Tibial nerve (tissue), 4 donors: ENCODE measurements around the gene SPNS3. TPM values are rescaled to one million over a fixed set of nuclear protein-coding genes. Genes with fewer than 3 reads are reported as not detected.

ENCODE experiments used
- DNase-seq, 2 donors: peaks; one replicate each; pipeline ENCODE4 v3.0.0-alpha.2; 2019; ENCODE audit warnings: low spot score in 2 of 2
- H3K27ac ChIP-seq, 4 donors: fragments of 200-600 bp; sonication (generic) in 3 of 4; one replicate each; pipeline ENCODE4 v1.5.1; 2017 to 2019; ENCODE audit warnings: mild to moderate bottlenecking in 1 of 4
- H3K27me3 ChIP-seq, 2 donors: fragments of 200-600 bp; sonication (generic) in 1 of 2; one replicate each; pipeline versions ENCODE4 v1.5.1 to v1.6.0; 2017 to 2019
- H3K36me3 ChIP-seq, 3 donors: fragments of 200-600 bp; sonication (generic); one replicate each; pipeline ENCODE4 v1.5.1; 2018 to 2019
- H3K4me1 ChIP-seq, 4 donors: fragments of 200-600 bp; sonication (generic) in 3 of 4; one replicate each; pipeline ENCODE4 v1.5.1; 2017 to 2019
- H3K4me3 ChIP-seq, 4 donors: fragments of 200-600 bp; sonication (generic) in 3 of 4; one replicate each; pipeline ENCODE4 v1.5.1; 2017 to 2019; ENCODE audit warnings: mild to moderate bottlenecking in 1 of 4, moderate library complexity in 1 of 4
- H3K9me3 ChIP-seq, 4 donors: fragments of 200-600 bp; sonication (generic) in 3 of 4; one replicate each; pipeline ENCODE4 v1.5.1; 2017 to 2019
- EP300 ChIP-seq, 2 donors: sonication (generic); formaldehyde crosslinking; IDR thresholded peaks; one replicate each; pipeline ENCODE4 v1.6.1; 2017; ENCODE audit warnings: antibody characterized with exemption in 2 of 2, mild to moderate bottlenecking in 1 of 2
- POLR2A ChIP-seq, 2 donors: fragments of 450-650 bp; IDR thresholded peaks; one replicate each; pipeline ENCODE4 v1.6.1; 2017; ENCODE audit warnings: antibody characterized with exemption in 2 of 2, mild to moderate bottlenecking in 2 of 2, moderate library complexity in 2 of 2
- WGBS, 2 donors: methylation state at CpG; one replicate each; pipeline ENCODE4 v1.1.5; 2018; 5-methylcytosine and 5-hydroxymethylcytosine counted together
- total RNA-seq, 4 donors: library from RNA; depleted of rRNA; stranded (reverse); fragments of >200 nt; gene quantifications; one replicate each; pipeline ENCODE4 v1.1.0, GENCODE V29; 2016
- TF ChIP-seq, protein P1 (sequence below), 5 experiments: fragments of 200-600 bp in 3 of 5; fragments of 450-650 bp in 2 of 5; sonication (generic) in 3 of 5; IDR thresholded peaks; one replicate each; pipeline ENCODE4 v1.5.1; 2016 to 2019; ENCODE audit warnings: antibody characterized with exemption in 5 of 5, mild to moderate bottlenecking in 3 of 5, moderate library complexity in 2 of 5

SPNS3 gene
- total RNA-seq, 4 donors from 2014 or later = 0.44 TPM; not detected in 3

DNA sequence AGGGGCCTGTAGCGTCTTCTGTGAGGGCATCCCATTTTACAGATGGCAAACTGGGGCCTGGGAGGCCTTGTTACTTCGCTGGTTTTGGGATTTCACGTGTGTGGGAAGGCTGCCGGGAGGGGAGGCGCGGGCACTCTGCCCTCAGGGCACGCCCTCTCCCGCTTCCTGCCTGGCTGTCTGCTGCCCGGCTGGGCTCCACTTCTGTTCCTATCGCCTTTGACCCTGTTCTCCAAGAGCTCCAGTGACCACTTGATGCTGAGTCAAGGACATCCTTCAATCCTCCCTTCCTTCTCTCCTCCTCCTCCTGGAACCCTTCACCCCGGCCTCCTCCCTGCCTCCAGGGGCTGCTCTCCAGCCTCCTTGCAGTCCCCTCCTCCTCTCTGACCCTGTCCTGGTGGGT is 16.0 kb downstream of the SPNS3 start:
- H3K9me3 ChIP-seq = no peaks in the 10 kb centered on the region
- WGBS, 2 donors = 23 to 32% methylated on average over 10 to 11 of the region's 11 CpGs
- no peaks in the 10 kb centered on the region for H3K36me3 ChIP-seq
- no peak overlapping the region for H3K27ac ChIP-seq
- peaks cover 0 to 10% (median 2%) of the 10 kb centered on the region in 4 donors for H3K4me1 ChIP-seq
- no peak overlapping the region for H3K4me3 ChIP-seq
- no peaks in the 10 kb centered on the region for H3K27me3 ChIP-seq
- TF ChIP-seq EP300 (IDR thresholded peaks at IDR 0.05) (no peak), POLR2A (IDR thresholded peaks at IDR 0.05) (no peak)
- TF ChIP-seq, protein P1, sequence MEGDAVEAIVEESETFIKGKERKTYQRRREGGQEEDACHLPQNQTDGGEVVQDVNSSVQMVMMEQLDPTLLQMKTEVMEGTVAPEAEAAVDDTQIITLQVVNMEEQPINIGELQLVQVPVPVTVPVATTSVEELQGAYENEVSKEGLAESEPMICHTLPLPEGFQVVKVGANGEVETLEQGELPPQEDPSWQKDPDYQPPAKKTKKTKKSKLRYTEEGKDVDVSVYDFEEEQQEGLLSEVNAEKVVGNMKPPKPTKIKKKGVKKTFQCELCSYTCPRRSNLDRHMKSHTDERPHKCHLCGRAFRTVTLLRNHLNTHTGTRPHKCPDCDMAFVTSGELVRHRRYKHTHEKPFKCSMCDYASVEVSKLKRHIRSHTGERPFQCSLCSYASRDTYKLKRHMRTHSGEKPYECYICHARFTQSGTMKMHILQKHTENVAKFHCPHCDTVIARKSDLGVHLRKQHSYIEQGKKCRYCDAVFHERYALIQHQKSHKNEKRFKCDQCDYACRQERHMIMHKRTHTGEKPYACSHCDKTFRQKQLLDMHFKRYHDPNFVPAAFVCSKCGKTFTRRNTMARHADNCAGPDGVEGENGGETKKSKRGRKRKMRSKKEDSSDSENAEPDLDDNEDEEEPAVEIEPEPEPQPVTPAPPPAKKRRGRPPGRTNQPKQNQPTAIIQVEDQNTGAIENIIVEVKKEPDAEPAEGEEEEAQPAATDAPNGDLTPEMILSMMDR (IDR thresholded peaks at IDR 0.05) = no peak
- DNase-seq = no peak

DNA sequence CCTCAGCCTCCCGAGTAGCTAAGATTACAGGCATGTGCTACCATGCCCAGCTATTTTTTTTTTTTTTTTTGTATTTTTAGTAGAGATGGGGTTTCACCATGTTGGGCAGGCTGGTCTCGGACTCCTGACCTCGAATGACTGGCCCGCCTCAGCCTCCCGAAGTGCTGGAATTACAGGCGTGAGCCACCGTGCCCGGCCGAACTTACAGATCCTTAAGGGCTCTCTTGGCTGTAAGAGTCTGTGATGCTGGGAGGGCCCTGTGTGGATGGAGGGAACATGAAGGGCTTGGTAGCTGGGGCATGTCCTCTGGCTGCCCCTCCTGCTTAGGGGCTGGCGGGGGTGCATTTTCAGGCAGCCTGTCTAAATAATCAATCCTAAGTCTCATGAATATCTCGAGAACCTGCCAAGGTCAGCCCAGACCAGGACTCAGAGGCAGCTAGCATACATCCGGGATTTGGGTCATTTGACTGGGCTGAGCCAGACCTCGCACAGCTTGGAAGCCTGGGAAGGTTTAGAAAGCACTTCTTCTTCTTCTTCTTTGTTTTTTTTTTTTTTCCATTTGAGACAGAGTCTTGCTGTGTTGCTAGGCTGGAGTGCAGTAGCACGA is 17.1 kb downstream of the SPNS3 start:
- peaks cover 0 to 7% (median 2%) of the 10 kb centered on the region in 4 donors for H3K4me1 ChIP-seq
- H3K27ac ChIP-seq = no peak overlapping the region
- no peaks in the 10 kb centered on the region for H3K27me3 ChIP-seq
- TF ChIP-seq POLR2A (IDR thresholded peaks at IDR 0.05) (no peak), EP300 (IDR thresholded peaks at IDR 0.05) (no peak)
- TF ChIP-seq, protein P1 (IDR thresholded peaks at IDR 0.05) = no peak
- no peak for DNase-seq
- H3K9me3 ChIP-seq = no peaks in the 10 kb centered on the region
- WGBS, 2 donors = 75 to 87% methylated on average over 14 of the region's 14 CpGs
- H3K36me3 ChIP-seq = no peaks in the 10 kb centered on the region
- no peak overlapping the region for H3K4me3 ChIP-seq

DNA sequence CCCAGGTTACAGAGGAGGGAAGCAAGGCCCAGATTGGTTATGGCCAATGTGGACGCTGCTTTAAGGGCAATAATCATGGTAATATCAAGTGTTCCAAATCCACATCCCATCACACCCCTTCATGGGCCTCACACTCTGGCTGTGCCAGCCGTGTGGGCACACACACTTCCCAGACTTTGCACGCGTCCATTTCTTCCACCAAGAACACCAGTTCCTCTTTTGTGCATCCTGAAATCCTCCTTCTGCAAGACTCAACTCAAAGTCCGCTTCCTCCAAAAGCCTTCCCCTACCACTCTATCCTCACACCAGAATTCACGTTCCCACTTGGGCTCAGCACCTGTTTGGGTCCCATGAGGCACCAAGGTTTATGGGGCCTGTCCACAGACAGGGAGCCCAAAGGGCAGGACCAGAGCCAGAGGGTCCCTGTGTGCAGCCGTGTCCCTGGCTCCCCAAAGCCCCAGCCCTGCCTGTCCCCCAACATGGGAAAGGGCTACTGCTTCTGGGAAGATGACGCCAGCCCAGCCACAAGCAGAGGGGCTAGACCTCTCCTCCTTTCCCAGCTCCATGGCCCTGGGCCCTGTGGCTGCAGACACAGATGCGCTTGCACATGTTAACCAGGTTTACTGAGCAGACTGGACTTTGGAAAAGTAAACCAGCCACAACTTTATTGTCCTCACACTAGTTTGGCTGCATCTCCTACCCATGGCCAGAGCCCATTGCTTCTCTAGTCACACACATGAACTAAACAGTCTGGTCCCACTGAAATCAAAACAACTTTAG is 20.3 kb downstream of the SPNS3 start:
- 79 to 80% methylated on average over 9 of the region's 9 CpGs for WGBS, 2 donors

DNA sequence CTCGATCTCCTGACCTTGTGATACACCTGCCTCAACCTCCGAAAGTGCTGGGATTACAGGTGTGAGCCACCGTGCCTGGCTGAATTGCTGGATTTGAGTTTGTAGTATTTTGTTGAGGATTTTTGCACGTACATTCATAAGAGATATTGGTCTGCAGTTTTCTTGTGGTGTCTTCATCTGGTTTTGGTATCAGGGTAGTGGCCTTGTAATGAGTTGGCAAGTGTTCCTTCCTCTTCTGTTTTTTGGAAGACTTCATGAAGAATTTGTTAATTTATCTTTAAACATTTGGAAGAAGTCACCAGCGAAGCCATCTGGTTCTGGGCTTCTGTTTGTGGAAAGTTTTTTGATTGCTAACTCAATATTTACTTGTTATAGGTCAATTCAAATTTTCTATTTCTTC is 26.9 kb downstream of the SPNS3 start:
- Histone ChIP-seq H3K4me1 (no peaks in the 10 kb centered on the region), H3K9me3 (peaks cover 0 to 17% (median 0%) of the 10 kb centered on the region in 4 donors), H3K27me3 (no peaks in the 10 kb centered on the region), H3K4me3 (no peak overlapping the region), H3K36me3 (no peaks in the 10 kb centered on the region), H3K27ac (no peak overlapping the region)
- TF ChIP-seq EP300 (IDR thresholded peaks at IDR 0.05) = no peak
- 74 to 80% methylated on average over 5 of the region's 5 CpGs for WGBS, 2 donors
- DNase-seq = no peak

More for the DNA sequence above, 20.3 kb downstream of the SPNS3 start:
- Histone ChIP-seq H3K9me3 (peaks cover 0 to 2% (median 0%) of the 10 kb centered on the region in 4 donors), H3K4me3 (no peak overlapping the region), H3K27me3 (no peaks in the 10 kb centered on the region), H3K4me1 (peaks cover 0 to 7% (median 2%) of the 10 kb centered on the region in 4 donors), H3K36me3 (no peaks in the 10 kb centered on the region), H3K27ac (no peak overlapping the region)
- TF ChIP-seq POLR2A (IDR thresholded peaks at IDR 0.05) (no peak), EP300 (IDR thresholded peaks at IDR 0.05) (no peak)
- TF ChIP-seq, protein P1 (IDR thresholded peaks at IDR 0.05) = no peak
- no peak for DNase-seq

DNA sequence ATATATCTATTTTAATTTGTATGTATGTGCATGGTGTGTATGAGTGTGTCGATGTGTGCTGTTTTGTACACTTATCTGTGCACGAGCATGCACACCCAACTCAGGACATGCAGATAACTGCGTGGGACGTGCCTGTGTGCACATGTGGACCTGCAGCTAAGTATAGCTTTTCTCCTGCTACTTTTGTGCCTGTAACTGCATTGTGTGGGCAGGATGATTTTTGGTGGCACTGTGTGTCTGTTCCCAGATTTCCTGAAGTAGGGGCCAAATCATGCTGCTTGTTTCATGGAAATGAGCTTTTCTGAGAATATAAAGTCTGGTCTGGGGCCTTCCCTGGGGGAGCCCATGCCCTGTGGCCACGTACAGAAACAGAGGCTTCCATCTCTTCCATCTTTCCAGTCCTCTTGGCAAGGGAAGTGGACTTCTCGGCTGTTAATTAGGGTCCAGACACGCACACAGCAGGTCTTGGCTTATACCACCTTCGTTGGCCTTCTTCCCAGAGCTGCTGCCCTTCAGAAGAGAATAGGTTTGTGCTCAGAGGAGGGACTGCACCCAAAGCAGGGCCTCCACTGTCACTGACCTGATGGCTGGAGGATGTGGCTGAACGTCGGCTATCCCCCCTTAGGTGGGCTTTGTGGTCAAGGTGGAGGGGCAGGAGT is 30.2 kb downstream of the SPNS3 start:
- Histone ChIP-seq H3K27me3 (no peaks in the 10 kb centered on the region), H3K36me3 (no peaks in the 10 kb centered on the region), H3K4me1 (no peaks in the 10 kb centered on the region), H3K4me3 (no peak overlapping the region), H3K9me3 (peaks cover 0 to 15% (median 0%) of the 10 kb centered on the region in 4 donors), H3K27ac (no peak overlapping the region)
- WGBS, 2 donors = 72 to 74% methylated on average over 10 of the region's 10 CpGs
- no peak for DNase-seq
- TF ChIP-seq EP300 (IDR thresholded peaks at IDR 0.05) = no peak
- no peak for TF ChIP-seq POLR2A (IDR thresholded peaks at IDR 0.05)
- TF ChIP-seq, protein P1 (IDR thresholded peaks at IDR 0.05) = no peak
